Colonic mucosa (tissue), 4 donors: Measurements from ENCODE around the gene HAUS1. TPM values are rescaled to one million over a fixed set of nuclear protein-coding genes. Genes with fewer than 3 reads are reported as not detected.

ENCODE experiments used
- DNase-seq: peaks from one replicate; pipeline ENCODE4 v3.0.0-alpha.2; 2020
- H3K27ac ChIP-seq: fragments of 200-600 bp; one replicate; pipeline ENCODE4 v1.8.0; 2021
- H3K27me3 ChIP-seq: fragments of 200-600 bp; one replicate; pipeline ENCODE4 v1.8.0; 2021
- H3K36me3 ChIP-seq: fragments of 200-600 bp; one replicate; pipeline ENCODE4 v1.8.0; 2021
- H3K4me1 ChIP-seq: fragments of 200-600 bp; one replicate; pipeline ENCODE4 v1.8.0; 2021; ENCODE audit warnings: mild to moderate bottlenecking
- H3K4me3 ChIP-seq: fragments of 200-600 bp; one replicate; pipeline ENCODE4 v1.8.0; 2021
- H3K9ac ChIP-seq, 2 donors: one replicate each; pipeline ENCODE4 v1.7.0; 2013; ENCODE audit warnings: control low read depth in 2 of 2, low read depth in 2 of 2, low read length in 2 of 2
- H3K9me3 ChIP-seq: fragments of 200-600 bp; one replicate; pipeline ENCODE4 v1.8.0; 2021
- CTCF ChIP-seq: fragments of 200-600 bp; IDR thresholded peaks from one replicate; pipeline ENCODE4 v1.8.0; 2022; ENCODE audit warnings: antibody characterized with exemption, mild to moderate bottlenecking
- intact Hi-C: fragments of 100-400 bp; cut with DNase I; formaldehyde crosslinking; loops from one replicate; pipeline ENCODE4 v1.14.1; 2022
- total RNA-seq, 2 donors: library from RNA; stranded (reverse); fragmentation: NEBNext Ultra II Directional in 1 of 2; extraction: Animal tissue kit (Norgen Biotek cat#: 25700) in 1 of 2; gene quantifications; one replicate each; pipeline ENCODE4 v1.2.1, GENCODE V29; 2021
- donor health status: healthy.
- donor health status: DM: no; HTN: no; CAD: no.
- donor health status: DM: no; HTN: no; CAD: no.

Gene HAUS1
- total RNA-seq, 2 donors from 2014 or later = 17.1 to 24.6 TPM

- no peak overlapping the region for H3K9ac ChIP-seq
- H3K27ac ChIP-seq = no peak overlapping the region
- DNase-seq = no peak
- H3K36me3 ChIP-seq = no peaks in the 10 kb centered on the region
- TF ChIP-seq CTCF = no peak
- no peaks in the 10 kb centered on the region for H3K9me3 ChIP-seq
- no peaks in the 10 kb centered on the region for H3K4me1 ChIP-seq
- no peaks in the 10 kb centered on the region for H3K27me3 ChIP-seq
- intact Hi-C loops = no loop called here
- no peak overlapping the region for H3K4me3 ChIP-seq
These were observed 60.7 kb downstream of the HAUS1 start for GRCh38 chr18:46164920-46165319.

- Histone ChIP-seq H3K27ac (no peak overlapping the region), H3K27me3 (no peaks in the 10 kb centered on the region), H3K36me3 (no peaks in the 10 kb centered on the region), H3K4me3 (no peak overlapping the region), H3K9me3 (no peaks in the 10 kb centered on the region), H3K4me1 (no peaks in the 10 kb centered on the region), H3K9ac (no peak overlapping the region)
- DNase-seq = no peak
- no peak for TF ChIP-seq CTCF
- intact Hi-C loops = no loop called here
These were observed 62.2 kb downstream of the HAUS1 start for GRCh38 chr18:46166261-46166970.

- DNase-seq = peak; percentile 51
- H3K4me1 ChIP-seq = no peaks in the 10 kb centered on the region
- intact Hi-C loops = no loop called here
These were observed 63.8 kb downstream of the HAUS1 start for GRCh38 chr18:46167971-46168370.

GRCh38 chr18:46169464-46169941 lies 65.3 kb downstream of the HAUS1 start:
- TF ChIP-seq CTCF = no peak
- H3K4me1 ChIP-seq = no peaks in the 10 kb centered on the region
- H3K9ac ChIP-seq = no peak overlapping the region
- intact Hi-C loops = no loop called here
- H3K27me3 ChIP-seq = no peaks in the 10 kb centered on the region
- no peaks in the 10 kb centered on the region for H3K9me3 ChIP-seq
- H3K27ac ChIP-seq = no peak overlapping the region
- no peak for DNase-seq
- H3K4me3 ChIP-seq = no peak overlapping the region
- H3K36me3 ChIP-seq = no peaks in the 10 kb centered on the region

More at GRCh38 chr18:46167971-46168370, 63.8 kb downstream of the HAUS1 start:
- Histone ChIP-seq H3K36me3 (no peaks in the 10 kb centered on the region), H3K27ac (no peak overlapping the region), H3K9ac (peak overlapping the region in 1 of 2 donors; percentile 21), H3K27me3 (no peaks in the 10 kb centered on the region), H3K9me3 (no peaks in the 10 kb centered on the region), H3K4me3 (peak overlapping the region; percentile 9)
- no peak for TF ChIP-seq CTCF

- intact Hi-C loops = loop anchor here (10.0 kb wide), 1 partner anchor 103 kb away; no protein-coding TSS in a partner anchor
- TF ChIP-seq CTCF = no peak
These were observed 67.1 kb downstream of the HAUS1 start for GRCh38 chr18:46171331-46171730.

More at GRCh38 chr18:46171331-46171730, 67.1 kb downstream of the HAUS1 start:
- Histone ChIP-seq H3K27ac (no peak overlapping the region), H3K36me3 (no peaks in the 10 kb centered on the region), H3K9me3 (no peaks in the 10 kb centered on the region), H3K4me1 (no peaks in the 10 kb centered on the region), H3K27me3 (no peaks in the 10 kb centered on the region), H3K9ac (no peak overlapping the region), H3K4me3 (no peak overlapping the region)
- DNase-seq = no peak
